Fibroblast of skin of left biceps (primary cell): ENCODE measurements around the gene FRMD4A.
"Not testable (repeated sequence)": the region's sequence is repeated elsewhere in the genome, so short reads cannot be mapped to it uniquely, and the experiment has no call there.

Source experiments
- DNase-seq, 2 experiments: peaks; one replicate each; pipeline ENCODE4 v3.0.0-alpha.2; 2013; ENCODE audit warnings: low read depth in 2 of 2

FRMD4A gene

DNA sequence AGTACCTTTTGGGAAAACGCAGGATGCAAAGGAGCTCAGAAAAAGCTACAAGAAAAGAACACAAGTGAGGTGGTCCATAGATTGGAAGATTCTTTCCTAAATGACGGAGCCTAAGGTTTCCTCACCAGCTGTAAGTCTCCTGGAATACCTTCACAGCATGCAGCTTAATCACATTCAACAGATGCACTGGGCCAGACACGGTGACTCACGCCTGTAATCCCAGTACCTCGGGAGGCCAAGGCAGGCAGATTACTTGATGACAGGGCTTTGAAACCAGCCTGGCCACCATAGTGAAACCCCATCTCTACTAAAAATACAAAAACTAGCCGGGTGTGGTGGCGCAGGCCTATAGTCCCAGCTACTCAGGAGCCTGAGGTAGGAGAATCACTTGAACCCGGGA lies 228.7 kb downstream of the FRMD4A start:
- no peak for DNase-seq

DNA sequence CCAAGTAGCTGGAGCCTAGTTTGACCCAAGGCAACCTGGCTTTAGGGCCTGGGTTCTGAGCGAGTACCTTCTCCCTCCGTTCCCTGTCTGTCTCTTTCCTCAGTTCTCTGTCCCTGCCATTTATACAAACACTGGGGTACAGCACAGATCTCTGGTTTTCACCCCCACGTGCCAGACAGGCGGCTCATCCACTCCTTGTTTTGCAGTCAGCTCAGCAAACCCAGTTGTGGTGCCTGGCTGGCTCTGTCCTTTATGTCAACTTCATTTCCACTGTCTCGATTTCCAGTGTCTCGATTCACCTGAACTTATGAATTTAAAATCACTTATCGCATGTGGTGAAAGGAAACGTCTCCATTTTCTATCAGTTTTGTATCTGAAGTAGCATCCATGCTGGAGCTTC lies 230.8 kb downstream of the FRMD4A start:
- DNase-seq: no peak

GRCh38 chr10:14093730-14094484 lies 236.8 kb downstream of the FRMD4A start:
- DNase-seq: peak; percentile 18 to 26

DNA sequence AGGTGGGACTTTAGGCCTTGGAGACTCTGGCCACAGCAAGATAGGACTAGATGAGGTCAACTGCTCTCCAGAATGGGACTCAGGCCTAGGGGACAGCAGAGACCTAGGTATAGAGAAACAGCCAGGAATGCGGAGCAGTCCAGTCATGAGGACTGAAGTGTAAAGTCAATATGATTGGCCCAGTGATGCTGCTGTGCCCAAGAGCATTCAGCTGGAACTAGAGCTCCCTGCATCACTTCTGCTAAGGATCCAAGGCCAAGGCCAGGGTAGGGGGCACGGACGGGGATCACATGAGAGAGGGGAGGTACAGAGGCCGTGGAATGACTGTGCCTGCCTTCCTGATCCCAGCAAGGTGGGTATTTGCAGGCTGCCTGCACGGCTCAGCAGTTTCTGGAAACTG lies 237.9 kb downstream of the FRMD4A start:
- DNase-seq: no peak

DNA sequence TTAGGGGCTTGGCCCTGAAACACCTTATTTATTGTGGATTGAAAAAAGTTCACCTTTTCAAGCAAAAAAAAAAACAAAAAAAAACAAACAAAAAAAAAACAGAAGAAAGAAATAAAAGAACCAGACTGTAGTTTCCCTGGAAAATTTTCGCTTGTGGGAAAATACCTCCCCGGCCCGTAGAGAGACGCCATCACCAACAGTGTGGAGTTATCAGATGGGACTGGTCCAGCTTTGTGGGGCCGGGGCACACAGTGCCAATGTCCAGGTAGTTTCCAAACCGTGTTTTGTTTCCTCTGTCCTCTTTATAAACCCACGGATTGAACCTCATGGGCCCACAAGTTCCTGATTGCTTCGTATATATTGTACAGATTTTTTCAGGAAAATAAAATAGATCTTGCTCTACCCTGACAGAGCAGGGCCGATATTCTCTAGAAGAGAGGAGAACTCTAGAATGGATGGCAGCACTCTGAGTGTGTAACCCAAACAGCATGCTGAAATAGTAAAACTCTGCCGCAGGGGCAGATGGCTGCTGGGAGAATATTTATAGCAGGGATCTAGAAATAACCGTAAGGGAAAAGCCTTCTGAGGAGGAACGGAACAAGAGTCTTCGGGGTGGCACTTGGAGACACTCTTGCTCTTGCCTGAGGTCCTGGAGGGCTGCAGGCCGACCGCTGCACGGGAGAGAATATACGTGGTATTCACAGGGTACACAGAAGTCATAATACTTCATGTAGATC lies 241.0 kb downstream of the FRMD4A start:
- DNase-seq: no peak

DNA sequence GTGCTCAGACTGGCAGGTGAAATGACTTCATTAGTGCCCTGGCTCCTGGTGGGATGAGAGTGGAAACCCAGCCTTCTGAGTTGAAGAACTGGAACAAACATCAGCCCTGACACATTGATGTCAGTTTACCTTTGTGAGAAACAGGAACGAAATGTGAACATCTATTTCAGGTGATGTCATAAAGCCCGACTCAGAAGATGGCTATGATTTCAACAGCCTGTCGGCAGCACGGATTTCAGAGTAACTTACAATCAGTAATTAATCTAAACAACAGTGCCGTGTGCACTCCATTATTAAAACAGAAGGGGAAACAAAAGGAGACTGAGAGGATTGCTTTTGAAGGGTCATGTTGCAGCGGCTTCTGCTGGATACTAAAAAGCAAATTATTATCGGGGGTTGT lies 243.2 kb downstream of the FRMD4A start:
- DNase-seq: no peak

DNA sequence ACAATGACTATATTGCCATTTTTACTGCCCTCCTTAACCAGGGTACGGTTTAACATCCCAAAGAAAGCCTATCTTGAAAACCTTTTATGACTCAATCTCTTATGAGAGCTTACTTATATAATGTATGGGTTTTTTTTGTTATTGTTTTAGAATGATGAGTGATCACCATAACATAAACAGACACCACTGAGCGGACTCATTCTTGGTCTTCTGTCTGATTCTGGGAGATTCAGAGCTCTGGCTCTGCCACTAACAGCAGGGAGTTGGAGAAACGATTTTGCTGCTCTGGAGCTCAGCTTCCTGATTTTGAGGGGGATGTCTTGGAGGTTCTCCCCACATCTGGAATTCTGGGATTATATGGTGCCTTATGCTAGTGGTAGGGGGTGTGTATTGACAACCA lies 244.1 kb downstream of the FRMD4A start:
- no peak for DNase-seq

DNA sequence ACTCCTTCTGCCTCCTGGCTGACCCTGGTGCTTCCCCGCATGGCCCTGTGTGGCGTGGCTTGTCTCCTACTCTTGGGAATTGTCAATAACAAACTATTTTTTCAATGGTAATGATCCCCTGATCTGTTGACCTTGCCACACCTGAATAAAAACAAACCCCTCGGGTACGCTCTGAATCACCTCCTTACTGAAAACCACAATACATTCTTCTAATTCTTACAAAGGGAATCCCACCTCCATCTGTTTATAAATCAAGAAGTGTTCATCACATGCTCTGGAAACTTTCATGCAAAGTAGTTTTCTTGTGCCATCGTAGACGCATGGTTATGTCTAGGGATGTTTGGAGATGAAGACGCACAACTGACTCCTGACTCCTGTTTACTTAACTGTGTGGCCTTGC lies 245.8 kb downstream of the FRMD4A start:
- DNase-seq: no peak

- DNase-seq: no peak
Observed at GRCh38 chr10:14080795-14081194, 249.9 kb downstream of the FRMD4A start.

DNA sequence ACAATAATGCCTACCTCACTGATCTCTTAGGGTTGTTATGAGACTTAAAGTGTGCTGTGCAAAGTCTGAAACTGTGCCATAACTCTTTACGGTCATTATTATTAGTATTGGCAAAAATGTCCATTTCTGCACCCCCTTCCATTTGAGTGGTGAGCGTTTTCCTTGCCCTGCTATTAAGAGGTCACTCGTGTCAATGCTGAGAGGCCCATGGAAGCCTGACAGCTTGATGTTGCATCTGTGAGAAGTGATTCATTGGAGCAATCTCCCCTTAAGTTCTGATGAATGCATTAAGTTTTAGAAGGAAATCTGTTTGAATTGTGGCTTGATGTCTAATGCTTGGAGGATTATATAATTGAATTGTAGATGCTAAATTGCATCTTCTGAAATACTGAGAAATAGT lies 253.3 kb downstream of the FRMD4A start:
- no peak for DNase-seq

DNA sequence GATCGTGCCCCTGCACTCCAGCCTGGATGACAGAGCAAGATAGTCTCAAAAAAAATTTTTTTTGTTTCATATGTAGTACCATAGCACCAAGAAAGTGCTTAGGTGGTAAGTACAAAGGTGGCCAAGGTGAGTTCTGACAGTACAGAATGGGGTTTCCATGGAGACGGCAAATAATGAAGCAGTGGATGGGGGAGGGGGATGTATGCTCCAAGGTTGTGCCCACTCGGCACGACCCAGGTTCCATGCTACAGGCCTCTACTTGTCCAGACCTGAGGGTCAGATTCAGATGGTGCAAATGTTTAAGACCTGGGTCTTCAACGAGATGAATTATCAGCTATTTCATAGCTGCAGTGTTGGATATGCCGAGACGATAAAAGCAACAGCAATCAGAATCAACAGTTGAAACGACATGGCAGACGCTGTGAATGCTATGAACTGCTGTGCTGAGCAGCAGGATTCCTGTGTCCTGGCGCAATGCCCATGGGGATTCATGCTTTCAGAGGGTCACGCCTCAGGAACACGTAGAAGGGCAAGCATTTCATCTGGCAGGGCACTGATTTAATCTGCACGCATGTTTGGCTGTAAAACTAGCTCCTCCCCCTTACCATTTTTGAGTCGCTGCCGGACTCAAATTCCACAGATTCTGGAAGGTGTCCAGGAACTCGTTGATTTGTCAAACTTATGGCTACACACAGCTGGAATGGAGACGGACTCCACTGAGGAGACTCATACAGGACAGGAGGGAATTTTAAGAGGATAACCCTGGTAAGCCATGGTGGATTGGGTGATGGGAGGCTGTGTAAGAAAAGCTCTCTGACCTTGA lies 256.5 kb downstream of the FRMD4A start:
- peak; percentile 100 for DNase-seq

DNA sequence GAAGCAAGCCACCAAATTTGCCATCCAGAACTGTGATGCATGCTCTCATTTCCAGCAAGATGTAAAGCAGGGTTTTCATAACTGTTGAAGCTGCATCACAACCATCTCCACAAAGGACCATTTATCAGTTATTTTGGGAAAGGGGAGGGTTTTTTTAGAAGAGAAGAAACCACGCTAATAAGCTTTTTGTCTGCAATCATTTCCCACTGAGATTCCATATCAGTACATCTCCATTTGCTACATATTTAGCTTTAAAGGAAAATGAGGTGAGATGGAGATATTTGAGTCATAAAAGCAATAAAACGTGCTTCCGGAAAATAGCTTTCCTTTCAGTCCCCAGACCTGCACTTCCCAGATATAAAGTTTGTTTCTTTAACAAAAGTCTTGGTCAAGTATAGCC lies 258.2 kb downstream of the FRMD4A start:
- no peak for DNase-seq

- DNase-seq: no peak
Observed at GRCh38 chr10:14071956-14072355, 258.8 kb downstream of the FRMD4A start.

DNA sequence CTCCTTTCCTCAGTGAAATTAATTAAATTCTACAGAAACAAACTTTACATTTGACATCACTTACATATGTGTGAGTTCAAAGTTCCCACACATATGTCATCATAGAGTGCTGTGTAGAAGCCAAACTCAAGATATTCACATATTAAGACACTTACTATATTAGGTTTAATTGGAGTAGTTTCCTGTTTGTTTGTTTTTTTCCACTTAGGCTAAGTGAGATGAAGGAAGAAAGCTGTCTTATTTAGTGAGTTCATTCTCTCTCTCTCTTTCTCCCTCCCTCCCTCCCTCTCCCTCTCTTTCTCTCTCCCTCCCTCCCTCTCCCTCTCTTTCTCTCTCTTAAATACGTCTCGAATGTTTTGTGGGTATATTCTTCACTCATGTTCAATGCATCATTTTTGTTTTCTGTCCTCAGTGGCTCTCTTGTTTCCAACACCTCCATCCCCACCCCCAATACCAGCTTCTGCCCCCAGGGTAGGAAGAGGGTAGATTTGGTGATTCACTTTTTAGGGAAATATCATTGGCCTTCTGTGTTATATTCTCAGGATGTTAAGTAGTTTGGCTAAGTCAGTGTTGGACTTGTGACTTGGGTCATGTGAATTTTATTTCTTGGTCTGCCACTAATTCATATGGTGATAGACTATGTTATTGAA lies 262.0 kb downstream of the FRMD4A start:
- DNase-seq: no peak

GRCh38 chr10:14067638-14068037 lies 263.1 kb downstream of the FRMD4A start:
- not testable (repeated sequence) for DNase-seq

- DNase-seq: no peak
Observed at GRCh38 chr10:14066106-14066505, 264.6 kb downstream of the FRMD4A start.

DNA sequence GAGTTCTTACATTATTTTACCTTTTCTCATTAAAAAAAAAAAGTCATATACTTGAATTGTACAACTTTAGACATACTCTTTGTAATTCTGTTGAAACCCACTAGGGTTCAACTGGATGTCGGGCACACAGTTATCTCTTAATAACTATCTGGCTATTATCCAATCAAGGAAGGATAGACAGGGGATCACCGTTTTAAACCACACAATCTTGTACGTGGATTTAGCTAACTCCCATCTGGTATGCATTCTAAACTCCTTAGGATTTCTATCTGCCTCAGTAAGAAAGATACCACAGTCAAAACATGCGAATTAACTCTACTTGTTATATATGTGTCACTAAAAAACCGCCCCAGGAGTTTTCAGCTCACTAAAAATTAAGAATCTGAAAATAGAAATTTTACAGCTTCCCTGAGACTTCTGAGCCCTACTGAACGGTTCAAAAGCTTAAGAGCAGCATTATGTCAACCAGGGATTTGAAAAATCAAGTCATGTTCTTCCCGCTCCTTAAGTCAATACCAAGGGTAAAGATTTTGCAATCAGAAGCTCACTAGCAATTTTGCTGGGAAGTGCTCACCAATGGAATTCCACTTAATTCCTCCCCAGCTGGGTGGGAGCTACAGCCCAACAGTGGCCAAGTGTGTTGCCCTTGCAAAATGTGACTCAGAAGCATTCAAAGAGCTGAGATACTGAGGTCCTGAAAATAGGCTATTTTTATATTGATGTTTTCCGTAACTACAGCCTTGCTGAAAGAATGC lies 267.0 kb downstream of the FRMD4A start:
- DNase-seq: peak; percentile 80 to 84

DNA sequence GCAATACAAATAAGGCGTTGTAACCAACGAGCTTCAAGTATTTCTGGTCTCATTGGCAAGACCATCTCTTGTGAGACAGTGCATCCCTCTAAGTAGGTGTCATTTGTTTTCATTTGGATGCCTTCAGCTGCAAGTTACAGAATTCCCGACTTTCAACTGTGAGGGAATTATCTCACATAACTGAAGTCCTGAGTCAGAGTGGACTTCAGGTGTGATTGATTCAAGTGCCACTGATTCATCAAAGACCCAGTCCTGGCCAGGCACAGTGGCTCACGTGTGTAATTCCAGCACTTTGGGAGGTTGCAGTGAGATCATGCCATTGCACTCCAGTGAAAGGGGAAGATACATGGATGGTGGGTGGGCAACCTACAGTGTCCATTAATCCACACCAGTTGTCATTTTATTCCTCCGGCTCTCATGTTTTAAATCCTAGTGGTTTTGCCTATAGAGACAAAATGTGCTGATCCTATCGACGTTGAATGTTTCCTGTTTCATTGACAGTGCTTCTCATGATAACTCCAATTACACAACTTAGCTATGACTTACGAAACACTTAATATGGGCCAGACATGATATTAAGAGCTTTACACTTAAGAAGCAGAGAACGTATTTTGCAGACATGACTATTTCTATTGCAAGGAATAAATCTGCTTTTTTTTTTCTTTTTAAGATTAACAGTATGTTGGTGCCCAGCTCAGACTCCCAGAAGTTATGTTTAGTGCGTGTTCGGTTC lies 268.0 kb downstream of the FRMD4A start:
- peak; percentile 45 to 57 for DNase-seq

GRCh38 chr10:14060320-14061070 lies 270.2 kb downstream of the FRMD4A start:
- DNase-seq: no peak
